ENCODE results near the gene NDUFB10.
"Not testable (repeated sequence)": the region's sequence is repeated elsewhere in the genome, so short reads cannot be mapped to it uniquely, and the experiment has no call there.

The NDUFB10 gene

GRCh38 chr16:1918351-1919326, 40.7 kb upstream of the NDUFB10 start, which contains the start of gene HS3ST6:
TSS of gene HS3ST6 (minus strand) at chr16:1918415. CDS start at chr16:1918323, 92 bp downstream.
- H3K27ac Mint-ChIP-seq (ENCODE audit: low read depth), result no peak within 1 kb of the TSS
- H3K4me3 Mint-ChIP-seq, result no peak within 1 kb of the TSS
- no peaks in the 10 kb centered on the region for H3K4me1 Mint-ChIP-seq
- peaks cover 67% of the 10 kb centered on the region for H3K27me3 Mint-ChIP-seq
- ATAC-seq (replicated peaks; ENCODE audit: extremely low read depth, poor library complexity, severe bottlenecking) (no peak), DNase-seq (ENCODE audit: low spot score in 2 of 2) (no peak)
- peaks cover 4% of the 10 kb centered on the region for H3K36me3 Mint-ChIP-seq (ENCODE audit: insufficient read depth)
- H3K9me3 Mint-ChIP-seq, result no peaks in the 10 kb centered on the region

DNA sequence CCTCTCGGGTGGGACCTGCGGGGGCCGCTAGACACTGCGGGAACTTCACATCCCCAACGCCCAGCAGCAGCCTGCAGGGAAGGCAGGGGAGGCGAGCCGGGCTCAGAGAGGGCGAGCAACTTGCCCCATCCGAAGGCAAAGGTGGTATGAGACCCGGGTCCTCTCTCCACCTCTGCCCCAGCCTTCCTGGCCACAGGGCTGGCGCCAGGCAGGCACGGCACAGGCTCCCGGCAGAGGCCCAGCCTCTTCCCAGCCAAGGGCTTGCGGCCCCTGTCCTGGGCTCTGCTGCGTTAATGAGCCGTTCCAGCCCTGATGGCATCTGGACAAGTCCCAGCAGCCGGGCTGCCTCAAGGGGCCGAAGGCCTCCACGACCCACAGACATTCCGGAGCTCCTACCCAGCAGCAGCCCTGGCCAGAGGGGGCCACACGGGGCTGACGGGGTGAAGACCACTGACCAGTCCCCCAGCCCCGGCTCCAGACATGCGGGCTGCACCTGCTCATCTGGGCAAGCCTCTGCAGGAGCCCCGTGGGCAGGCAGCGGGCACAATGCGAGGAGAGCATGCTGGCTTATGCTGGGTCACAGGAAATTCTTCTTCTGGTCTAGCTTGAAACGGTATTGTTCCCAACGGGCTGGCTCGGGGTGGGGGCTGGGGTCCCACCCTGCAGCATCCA, 39.9 kb upstream of the NDUFB10 start:
- H3K9me3 Mint-ChIP-seq, result no peaks in the 10 kb centered on the region
- no peaks in the 10 kb centered on the region for H3K4me1 Mint-ChIP-seq
- H3K27ac Mint-ChIP-seq (ENCODE audit: low read depth), result no peak overlapping the region
- ATAC-seq (replicated peaks; ENCODE audit: extremely low read depth, poor library complexity, severe bottlenecking), result no peak
- peaks cover 5% of the 10 kb centered on the region for H3K36me3 Mint-ChIP-seq (ENCODE audit: insufficient read depth)
- DNase-seq (ENCODE audit: low spot score in 2 of 2), result no peak
- no peak overlapping the region for H3K4me3 Mint-ChIP-seq
- H3K27me3 Mint-ChIP-seq, result peaks cover 74% of the 10 kb centered on the region

DNA sequence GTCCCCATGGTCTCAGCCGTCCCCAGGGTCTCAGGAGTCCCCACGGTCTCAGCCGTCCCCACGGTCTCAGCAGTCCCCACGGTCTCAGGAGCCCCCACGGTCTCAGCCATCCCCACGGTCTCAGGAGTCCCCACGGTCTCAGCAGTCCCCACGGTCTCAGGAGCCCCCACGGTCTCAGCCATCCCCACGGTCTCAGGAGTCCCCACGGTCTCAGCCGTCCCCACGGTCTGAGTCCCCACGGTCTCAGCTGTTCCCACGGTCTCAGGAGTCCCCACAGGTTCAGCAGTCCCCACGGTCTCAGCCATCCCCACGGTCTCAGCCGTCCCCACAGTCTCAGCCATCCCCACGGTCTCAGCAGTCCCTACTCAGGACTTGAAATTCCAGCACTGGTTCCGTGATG, 39.2 kb upstream of the NDUFB10 start:
- not testable (repeated sequence) for H3K4me3 Mint-ChIP-seq; H3K9me3 Mint-ChIP-seq; H3K4me1 Mint-ChIP-seq; H3K27ac Mint-ChIP-seq (ENCODE audit: low read depth); ATAC-seq (replicated peaks; ENCODE audit: extremely low read depth, poor library complexity, severe bottlenecking); H3K36me3 Mint-ChIP-seq (ENCODE audit: insufficient read depth); DNase-seq (ENCODE audit: low spot score in 2 of 2)
- H3K27me3 Mint-ChIP-seq, result peaks cover 74% of the 10 kb centered on the region

DNA sequence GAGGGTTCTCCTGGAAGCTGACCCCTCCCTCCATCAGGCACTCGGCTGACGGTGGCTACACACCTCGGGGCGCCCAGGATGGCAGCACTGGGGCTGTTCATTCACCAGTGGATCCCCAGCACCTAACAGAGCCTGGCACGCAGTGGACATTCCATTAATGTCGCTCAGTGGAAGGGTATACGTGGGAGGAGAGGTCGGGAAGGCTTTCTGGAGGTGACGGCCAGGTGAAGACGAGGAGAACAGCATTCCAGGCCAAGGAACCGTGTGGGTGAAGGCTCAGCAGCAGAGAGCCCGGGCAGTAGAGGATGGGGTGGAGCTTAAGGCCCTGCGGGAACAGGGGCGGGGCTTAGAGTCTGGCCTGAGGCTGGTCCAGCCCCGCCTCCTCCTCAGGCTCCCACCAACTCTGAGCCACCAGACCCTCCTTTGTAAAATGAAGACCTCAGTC, 38.6 kb upstream of the NDUFB10 start:
- Mint-ChIP-seq H3K36me3 (ENCODE audit: insufficient read depth) (peaks cover 5% of the 10 kb centered on the region), H3K27me3 (peaks cover 68% of the 10 kb centered on the region), H3K27ac (ENCODE audit: low read depth) (no peak overlapping the region), H3K4me1 (no peaks in the 10 kb centered on the region), H3K9me3 (no peaks in the 10 kb centered on the region), H3K4me3 (no peak overlapping the region)
- DNase-seq (ENCODE audit: low spot score in 2 of 2) (no peak), ATAC-seq (replicated peaks; ENCODE audit: extremely low read depth, poor library complexity, severe bottlenecking) (no peak)

- DNase-seq (ENCODE audit: low spot score in 2 of 2) (no peak), ATAC-seq (replicated peaks; ENCODE audit: extremely low read depth, poor library complexity, severe bottlenecking) (no peak)
- H3K27me3 Mint-ChIP-seq, result peaks cover 52% of the 10 kb centered on the region
- H3K4me3 Mint-ChIP-seq, result no peak overlapping the region
- H3K36me3 Mint-ChIP-seq (ENCODE audit: insufficient read depth), result peaks cover 5% of the 10 kb centered on the region
- H3K27ac Mint-ChIP-seq (ENCODE audit: low read depth), result no peak overlapping the region
- no peaks in the 10 kb centered on the region for H3K4me1 Mint-ChIP-seq
- H3K9me3 Mint-ChIP-seq, result no peaks in the 10 kb centered on the region
Observed at GRCh38 chr16:1922357-1922756, 37.0 kb upstream of the NDUFB10 start.

DNA sequence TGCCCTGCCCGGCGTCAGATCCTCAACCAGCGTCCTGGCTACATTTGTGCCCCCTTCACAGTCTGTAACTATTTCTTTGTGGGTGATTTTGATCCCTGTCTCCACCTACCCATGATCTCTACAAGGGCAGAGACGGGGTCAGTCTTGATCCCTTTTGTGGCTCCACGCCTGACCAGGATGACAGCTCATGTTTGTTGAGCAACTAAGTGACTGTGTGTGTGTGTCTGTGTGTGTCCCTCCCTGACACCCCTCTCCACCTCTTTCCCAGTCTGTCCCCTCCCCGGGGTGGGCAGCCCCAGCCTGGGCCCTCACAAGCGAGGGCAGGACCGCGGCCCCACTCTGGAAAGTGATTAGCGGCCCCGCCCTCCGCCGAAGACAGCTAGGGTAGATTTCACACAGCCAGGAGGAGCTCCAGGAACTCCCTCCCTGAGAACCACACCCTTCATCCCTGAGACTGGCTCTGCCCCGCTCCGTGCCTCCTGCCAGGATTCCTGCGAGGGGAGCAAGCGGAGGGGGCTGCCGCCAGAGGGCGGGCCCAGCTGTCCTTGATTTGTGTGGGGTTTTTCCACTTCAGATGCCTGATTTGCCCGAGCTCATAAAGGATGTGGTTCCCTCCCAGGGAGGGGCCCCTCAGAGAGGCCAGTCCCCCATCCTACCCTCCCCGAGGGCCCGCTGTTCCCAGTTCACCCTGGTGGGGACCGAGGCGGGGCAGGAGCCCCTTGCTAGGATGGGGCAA, 35.9 kb upstream of the NDUFB10 start:
- Mint-ChIP-seq H3K27ac (ENCODE audit: low read depth) (no peak overlapping the region), H3K4me3 (no peak overlapping the region), H3K4me1 (no peaks in the 10 kb centered on the region), H3K36me3 (ENCODE audit: insufficient read depth) (peaks cover 8% of the 10 kb centered on the region), H3K27me3 (peaks cover 51% of the 10 kb centered on the region), H3K9me3 (no peaks in the 10 kb centered on the region)
- ATAC-seq (replicated peaks; ENCODE audit: extremely low read depth, poor library complexity, severe bottlenecking) (no peak), DNase-seq (ENCODE audit: low spot score in 2 of 2) (no peak)

- H3K36me3 Mint-ChIP-seq (ENCODE audit: insufficient read depth), result peaks cover 10% of the 10 kb centered on the region
- no peak overlapping the region for H3K27ac Mint-ChIP-seq (ENCODE audit: low read depth)
Observed at GRCh38 chr16:1924095-1924494, 35.2 kb upstream of the NDUFB10 start.

GRCh38 chr16:1926271-1926670, 33.1 kb upstream of the NDUFB10 start:
- Mint-ChIP-seq H3K4me1 (no peaks in the 10 kb centered on the region), H3K4me3 (no peak overlapping the region), H3K27ac (ENCODE audit: low read depth) (no peak overlapping the region), H3K27me3 (peaks cover 38% of the 10 kb centered on the region), H3K36me3 (ENCODE audit: insufficient read depth) (peaks cover 13% of the 10 kb centered on the region), H3K9me3 (no peaks in the 10 kb centered on the region)
- DNase-seq (ENCODE audit: low spot score in 2 of 2) (no peak), ATAC-seq (replicated peaks; ENCODE audit: extremely low read depth, poor library complexity, severe bottlenecking) (no peak)

More at GRCh38 chr16:1924095-1924494, 35.2 kb upstream of the NDUFB10 start:
- Mint-ChIP-seq H3K27me3 (peaks cover 51% of the 10 kb centered on the region), H3K4me3 (no peak overlapping the region), H3K4me1 (no peaks in the 10 kb centered on the region), H3K9me3 (no peaks in the 10 kb centered on the region)
- ATAC-seq (replicated peaks; ENCODE audit: extremely low read depth, poor library complexity, severe bottlenecking) (no peak), DNase-seq (ENCODE audit: low spot score in 2 of 2) (no peak)

DNA sequence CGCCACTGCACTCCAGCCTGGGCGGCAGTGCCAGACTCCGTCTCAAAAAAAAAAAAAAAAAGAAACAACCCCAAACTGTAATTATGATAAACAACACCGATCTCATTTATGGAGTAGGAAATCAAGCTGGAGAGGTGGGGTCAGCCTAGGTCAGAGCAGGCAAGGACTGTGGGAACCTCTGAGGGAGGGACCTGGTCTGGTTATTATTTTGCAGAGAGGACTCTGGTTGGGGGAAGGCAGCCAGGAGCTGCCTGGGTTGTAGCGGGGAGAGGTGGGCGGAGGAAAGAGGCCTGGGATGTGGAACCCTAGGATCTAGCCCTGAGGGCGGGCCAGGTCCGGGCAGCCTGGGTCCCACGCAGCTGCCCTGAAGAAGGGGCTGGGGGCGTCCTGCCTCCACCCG, 30.2 kb upstream of the NDUFB10 start:
- H3K36me3 Mint-ChIP-seq (ENCODE audit: insufficient read depth), result peaks cover 10% of the 10 kb centered on the region
- ATAC-seq (replicated peaks; ENCODE audit: extremely low read depth, poor library complexity, severe bottlenecking) (peak; percentile 29), DNase-seq (ENCODE audit: low spot score in 2 of 2) (no peak)
- peak overlapping the region; percentile 6 for H3K27ac Mint-ChIP-seq (ENCODE audit: low read depth)
- H3K27me3 Mint-ChIP-seq, result peaks cover 9% of the 10 kb centered on the region
- peak overlapping the region; percentile 61 for H3K4me3 Mint-ChIP-seq
- H3K9me3 Mint-ChIP-seq, result no peaks in the 10 kb centered on the region
- H3K4me1 Mint-ChIP-seq, result no peaks in the 10 kb centered on the region

GRCh38 chr16:1929578-1930337, 29.6 kb upstream of the NDUFB10 start:
- Mint-ChIP-seq H3K27me3 (peaks cover 4% of the 10 kb centered on the region), H3K4me3 (peak overlapping the region; percentile 61), H3K27ac (ENCODE audit: low read depth) (peak overlapping the region; percentile 6), H3K36me3 (ENCODE audit: insufficient read depth) (peaks cover 8% of the 10 kb centered on the region), H3K9me3 (no peaks in the 10 kb centered on the region), H3K4me1 (no peaks in the 10 kb centered on the region)
- ATAC-seq (replicated peaks; ENCODE audit: extremely low read depth, poor library complexity, severe bottlenecking) (peak; percentile 92), DNase-seq (ENCODE audit: low spot score in 2 of 2) (peak; percentile 88 to 96)

- H3K36me3 Mint-ChIP-seq (ENCODE audit: insufficient read depth), result peaks cover 8% of the 10 kb centered on the region
- H3K27ac Mint-ChIP-seq (ENCODE audit: low read depth), result no peak overlapping the region
Observed at GRCh38 chr16:1930338-1930720, 29.0 kb upstream of the NDUFB10 start.

More at GRCh38 chr16:1930338-1930720, 29.0 kb upstream of the NDUFB10 start:
- H3K27me3 Mint-ChIP-seq, result no peaks in the 10 kb centered on the region
- no peak for DNase-seq (ENCODE audit: low spot score in 2 of 2)
- H3K4me1 Mint-ChIP-seq, result no peaks in the 10 kb centered on the region
- H3K9me3 Mint-ChIP-seq, result no peaks in the 10 kb centered on the region
- peak overlapping the region; percentile 13 for H3K4me3 Mint-ChIP-seq
- ATAC-seq (replicated peaks; ENCODE audit: extremely low read depth, poor library complexity, severe bottlenecking), result no peak
